H1 (cell line): ENCODE results near the gene PLEKHA3. TPM values are rescaled to one million over a fixed set of nuclear protein-coding genes. Genes with fewer than 3 reads are reported as not detected.

Experiments used
- KDM1A ChIP-seq: fragments of 200-600, 300-600 bp; sonication (generic); IDR thresholded peaks from 2 replicates; pipeline ENCODE4 v1.7.1; 2016; ENCODE audit warnings: mild to moderate bottlenecking, low read length, borderline replicate concordance
- SAP30 ChIP-seq: fragments of 300-600 bp; sonication (generic); IDR thresholded peaks from 2 replicates; pipeline ENCODE4 v1.7.1; 2012; ENCODE audit warnings: low read length, moderate library complexity, mild to moderate bottlenecking, inconsistent platforms; ENCODE audit not compliant: insufficient read depth, insufficient replicate concordance
- USF2 ChIP-seq: IDR thresholded peaks from 2 replicates; pipeline ENCODE4 v1.6.1; 2011; ENCODE audit warnings: low read length, improper control_type of control experiment
- polyA plus RNA-seq, 7 experiments: library from polyadenylated mRNA; depleted of rRNA in 3 of 7; stranded (reverse) in 5 of 7; unstranded in 2 of 7; fragments of >200 nt in 5 of 7; fragments of 200-250 nt in 2 of 7; gene quantifications; 1 replicate in 5 of 7; 2 replicates in 1 of 7; 4 replicates in 1 of 7; pipeline versions ENCODE4 v1.2.1 to v1.2.3, GENCODE V29; 2011 to 2013; ENCODE audit warnings: missing spikeins in 2 of 7, mixed read lengths in 2 of 7
- total RNA-seq: library from RNA; stranded (reverse); fragmentation: NEBNext Ultra II Directional; extraction: Animal tissue kit (Norgen Biotek cat#: 25700); gene quantifications from 2 replicates; pipeline ENCODE4 v1.2.1, GENCODE V29; 2021

Gene PLEKHA3
- total and polyA plus RNA-seq, 2 of the 8 experiments (the other 6 are each of a cell fraction or from before 2014, with no cell fraction given): 1.9 to 20.1 TPM

GRCh38 chr2:178536037-178536436 is 55.8 kb downstream of the PLEKHA3 start (continued):
- no peak for TF ChIP-seq USF2
- TF ChIP-seq KDM1A: no peak
- TF ChIP-seq SAP30: no peak
